ENCODE data around the gene ANO9. TPM values are rescaled to one million over a fixed set of nuclear protein-coding genes. Genes with fewer than 3 reads are reported as not detected.

ANO9 gene
- total and polyA plus RNA-seq, 5 donors from 2014 or later, result 8.9 to 153 (median 13.3) TPM

- Mint-ChIP-seq H3K36me3 (peaks cover 2% of the 10 kb centered on the region), H3K9me3 (peaks cover 0 to 2% (median 0%) of the 10 kb centered on the region in 7 donors), H3K27ac (no peak overlapping the region), H3K4me3 (no peak overlapping the region), H3K27me3 (no peaks in the 10 kb centered on the region), H3K4me1 (no peaks in the 10 kb centered on the region)
- no peaks in the 10 kb centered on the region for H3K27me3 ChIP-seq (ENCODE audit: control insufficient read depth, insufficient read depth, low read length)
- H3K4me3 ChIP-seq (ENCODE audit: low read depth, low read length), result no peak overlapping the region
- no peak for ATAC-seq (ENCODE audit: low read depth in 2 of 2)
- H3K4me1 ChIP-seq (ENCODE audit: control insufficient read depth, insufficient read depth, low read length, poor library complexity, severe bottlenecking), result no peaks in the 10 kb centered on the region
- H3K9me3 ChIP-seq (ENCODE audit: control insufficient read depth in 2 of 2, low read length in 2 of 2), result no peaks in the 10 kb centered on the region
- H3K36me3 ChIP-seq (ENCODE audit: control insufficient read depth, insufficient read depth, low read length), result no peaks in the 10 kb centered on the region
- no peak overlapping the region for H3K27ac ChIP-seq (ENCODE audit: insufficient read depth, low read length, poor library complexity, severe bottlenecking)
- DNase-seq, result no peak
Measured at GRCh38 chr11:488579-488978, 46.8 kb upstream of the ANO9 start.

GRCh38 chr11:488062-488461 is 46.3 kb upstream of the ANO9 start:
- Mint-ChIP-seq H3K27me3 (no peaks in the 10 kb centered on the region), H3K27ac (no peak overlapping the region), H3K9me3 (peaks cover 0 to 2% (median 0%) of the 10 kb centered on the region in 7 donors), H3K36me3 (peaks cover 6% of the 10 kb centered on the region), H3K4me3 (no peak overlapping the region), H3K4me1 (no peaks in the 10 kb centered on the region)
- ATAC-seq (ENCODE audit: low read depth in 2 of 2), result no peak
- Histone ChIP-seq H3K27ac (ENCODE audit: insufficient read depth, low read length, poor library complexity, severe bottlenecking) (no peak overlapping the region), H3K4me1 (ENCODE audit: control insufficient read depth, insufficient read depth, low read length, poor library complexity, severe bottlenecking) (no peaks in the 10 kb centered on the region), H3K36me3 (ENCODE audit: control insufficient read depth, insufficient read depth, low read length) (no peaks in the 10 kb centered on the region), H3K4me3 (ENCODE audit: low read depth, low read length) (no peak overlapping the region), H3K9me3 (ENCODE audit: control insufficient read depth in 2 of 2, low read length in 2 of 2) (no peaks in the 10 kb centered on the region), H3K27me3 (ENCODE audit: control insufficient read depth, insufficient read depth, low read length) (no peaks in the 10 kb centered on the region)
- no peak for DNase-seq

- H3K4me1 ChIP-seq (ENCODE audit: control insufficient read depth, insufficient read depth, low read length, poor library complexity, severe bottlenecking), result no peaks in the 10 kb centered on the region
- H3K27me3 ChIP-seq (ENCODE audit: control insufficient read depth, insufficient read depth, low read length), result no peaks in the 10 kb centered on the region
- H3K4me3 ChIP-seq (ENCODE audit: low read depth, low read length), result no peak overlapping the region
- ATAC-seq (ENCODE audit: low read depth in 2 of 2) (no peak), DNase-seq (no peak)
- H3K27ac ChIP-seq (ENCODE audit: insufficient read depth, low read length, poor library complexity, severe bottlenecking), result no peak overlapping the region
- H3K36me3 Mint-ChIP-seq, result peaks cover 6% of the 10 kb centered on the region
- no peak overlapping the region for H3K27ac Mint-ChIP-seq
- H3K9me3 ChIP-seq (ENCODE audit: control insufficient read depth in 2 of 2, low read length in 2 of 2), result no peaks in the 10 kb centered on the region
- H3K27me3 Mint-ChIP-seq, result no peaks in the 10 kb centered on the region
- no peaks in the 10 kb centered on the region for H3K4me1 Mint-ChIP-seq
- H3K4me3 Mint-ChIP-seq, result no peak overlapping the region
- H3K36me3 ChIP-seq (ENCODE audit: control insufficient read depth, insufficient read depth, low read length), result no peaks in the 10 kb centered on the region
- peaks cover 0 to 2% (median 0%) of the 10 kb centered on the region in 7 donors for H3K9me3 Mint-ChIP-seq
Measured at GRCh38 chr11:487571-488021, 45.8 kb upstream of the ANO9 start.

- no peaks in the 10 kb centered on the region for H3K9me3 Mint-ChIP-seq
Measured at GRCh38 chr11:486189-486588, 44.4 kb upstream of the ANO9 start.

GRCh38 chr11:484616-485015 is 42.8 kb upstream of the ANO9 start:
- Histone ChIP-seq H3K4me1 (ENCODE audit: control insufficient read depth, insufficient read depth, low read length, poor library complexity, severe bottlenecking) (no peaks in the 10 kb centered on the region), H3K4me3 (ENCODE audit: low read depth, low read length) (no peak overlapping the region), H3K27ac (ENCODE audit: insufficient read depth, low read length, poor library complexity, severe bottlenecking) (no peak overlapping the region), H3K9me3 (ENCODE audit: control insufficient read depth in 2 of 2, low read length in 2 of 2) (no peaks in the 10 kb centered on the region), H3K36me3 (ENCODE audit: control insufficient read depth, insufficient read depth, low read length) (no peaks in the 10 kb centered on the region), H3K27me3 (ENCODE audit: control insufficient read depth, insufficient read depth, low read length) (no peaks in the 10 kb centered on the region)
- Mint-ChIP-seq H3K4me1 (no peaks in the 10 kb centered on the region), H3K36me3 (peaks cover 13% of the 10 kb centered on the region), H3K27me3 (no peaks in the 10 kb centered on the region), H3K27ac (no peak overlapping the region), H3K4me3 (no peak overlapping the region), H3K9me3 (no peaks in the 10 kb centered on the region)
- ATAC-seq (ENCODE audit: low read depth in 2 of 2) (no peak), DNase-seq (no peak)

More at GRCh38 chr11:486189-486588, 44.4 kb upstream of the ANO9 start:
- Mint-ChIP-seq H3K27ac (no peak overlapping the region), H3K27me3 (no peaks in the 10 kb centered on the region), H3K36me3 (peaks cover 11% of the 10 kb centered on the region), H3K4me1 (no peaks in the 10 kb centered on the region), H3K4me3 (no peak overlapping the region)
- DNase-seq, result no peak
- Histone ChIP-seq H3K9me3 (ENCODE audit: control insufficient read depth in 2 of 2, low read length in 2 of 2) (no peaks in the 10 kb centered on the region), H3K36me3 (ENCODE audit: control insufficient read depth, insufficient read depth, low read length) (no peaks in the 10 kb centered on the region), H3K27ac (ENCODE audit: insufficient read depth, low read length, poor library complexity, severe bottlenecking) (no peak overlapping the region), H3K4me1 (ENCODE audit: control insufficient read depth, insufficient read depth, low read length, poor library complexity, severe bottlenecking) (no peaks in the 10 kb centered on the region), H3K4me3 (ENCODE audit: low read depth, low read length) (no peak overlapping the region), H3K27me3 (ENCODE audit: control insufficient read depth, insufficient read depth, low read length) (no peaks in the 10 kb centered on the region)
- no peak for ATAC-seq (ENCODE audit: low read depth in 2 of 2)

GRCh38 chr11:479311-479710 is 37.5 kb upstream of the ANO9 start:
- H3K27me3 ChIP-seq (ENCODE audit: control insufficient read depth, insufficient read depth, low read length), result no peaks in the 10 kb centered on the region
- H3K4me1 ChIP-seq (ENCODE audit: control insufficient read depth, insufficient read depth, low read length, poor library complexity, severe bottlenecking), result no peaks in the 10 kb centered on the region
- no peak overlapping the region for H3K4me3 ChIP-seq (ENCODE audit: low read depth, low read length)
- H3K4me1 Mint-ChIP-seq, result no peaks in the 10 kb centered on the region
- no peaks in the 10 kb centered on the region for H3K27me3 Mint-ChIP-seq
- H3K36me3 Mint-ChIP-seq, result peaks cover 13% of the 10 kb centered on the region
- no peak overlapping the region for H3K4me3 Mint-ChIP-seq
- H3K36me3 ChIP-seq (ENCODE audit: control insufficient read depth, insufficient read depth, low read length), result no peaks in the 10 kb centered on the region
- H3K27ac ChIP-seq (ENCODE audit: insufficient read depth, low read length, poor library complexity, severe bottlenecking), result no peak overlapping the region
- no peaks in the 10 kb centered on the region for H3K9me3 Mint-ChIP-seq
- ATAC-seq (ENCODE audit: low read depth in 2 of 2) (no peak), DNase-seq (no peak)
- no peak overlapping the region for H3K27ac Mint-ChIP-seq
- H3K9me3 ChIP-seq (ENCODE audit: control insufficient read depth in 2 of 2, low read length in 2 of 2), result no peaks in the 10 kb centered on the region

GRCh38 chr11:477052-477715 is 35.4 kb upstream of the ANO9 start:
- peaks cover 7% of the 10 kb centered on the region for H3K36me3 Mint-ChIP-seq
- ATAC-seq (ENCODE audit: low read depth in 2 of 2) (no peak), DNase-seq (no peak)
- no peaks in the 10 kb centered on the region for H3K9me3 ChIP-seq (ENCODE audit: control insufficient read depth in 2 of 2, low read length in 2 of 2)
- H3K4me3 ChIP-seq (ENCODE audit: low read depth, low read length), result no peak overlapping the region
- no peaks in the 10 kb centered on the region for H3K36me3 ChIP-seq (ENCODE audit: control insufficient read depth, insufficient read depth, low read length)
- no peak overlapping the region for H3K27ac ChIP-seq (ENCODE audit: insufficient read depth, low read length, poor library complexity, severe bottlenecking)
- H3K27me3 ChIP-seq (ENCODE audit: control insufficient read depth, insufficient read depth, low read length), result no peaks in the 10 kb centered on the region
- no peak overlapping the region for H3K4me3 Mint-ChIP-seq
- H3K9me3 Mint-ChIP-seq, result no peaks in the 10 kb centered on the region
- no peaks in the 10 kb centered on the region for H3K27me3 Mint-ChIP-seq
- no peak overlapping the region for H3K27ac Mint-ChIP-seq
- no peaks in the 10 kb centered on the region for H3K4me1 Mint-ChIP-seq
- no peaks in the 10 kb centered on the region for H3K4me1 ChIP-seq (ENCODE audit: control insufficient read depth, insufficient read depth, low read length, poor library complexity, severe bottlenecking)

- DNase-seq (no peak), ATAC-seq (ENCODE audit: low read depth in 2 of 2) (no peak)
- no peak overlapping the region for H3K27ac Mint-ChIP-seq
- H3K27ac ChIP-seq (ENCODE audit: insufficient read depth, low read length, poor library complexity, severe bottlenecking), result no peak overlapping the region
- no peaks in the 10 kb centered on the region for H3K36me3 ChIP-seq (ENCODE audit: control insufficient read depth, insufficient read depth, low read length)
- H3K27me3 Mint-ChIP-seq, result no peaks in the 10 kb centered on the region
- no peaks in the 10 kb centered on the region for H3K9me3 ChIP-seq (ENCODE audit: control insufficient read depth in 2 of 2, low read length in 2 of 2)
- H3K27me3 ChIP-seq (ENCODE audit: control insufficient read depth, insufficient read depth, low read length), result no peaks in the 10 kb centered on the region
- H3K36me3 Mint-ChIP-seq, result peaks cover 5% of the 10 kb centered on the region
- no peak overlapping the region for H3K4me3 Mint-ChIP-seq
- no peaks in the 10 kb centered on the region for H3K9me3 Mint-ChIP-seq
- no peak overlapping the region for H3K4me3 ChIP-seq (ENCODE audit: low read depth, low read length)
- no peaks in the 10 kb centered on the region for H3K4me1 Mint-ChIP-seq
- H3K4me1 ChIP-seq (ENCODE audit: control insufficient read depth, insufficient read depth, low read length, poor library complexity, severe bottlenecking), result no peaks in the 10 kb centered on the region
Measured at GRCh38 chr11:476416-476815, 34.6 kb upstream of the ANO9 start.
